KOPT-K1 (cell line): Measurements from ENCODE around the gene EBLN2.

Source experiments
- H3K27ac ChIP-seq: fragments of 200-600 bp; sonication (generic); 2 replicates; pipeline ENCODE4 v1.5.1; 2016; ENCODE audit warnings: antibody characterized with exemption, mild to moderate bottlenecking, low read depth, low read length; ENCODE audit not compliant: poor library complexity, severe bottlenecking
- H3K36me3 ChIP-seq: fragments of 200-600 bp; sonication (generic); 2 replicates; pipeline ENCODE4 v1.5.1; 2017; ENCODE audit warnings: antibody characterized with exemption, mild to moderate bottlenecking, low read length, moderate library complexity; ENCODE audit not compliant: insufficient read depth
- H3K9me3 ChIP-seq: fragments of 200-600 bp; sonication (generic); 2 replicates; pipeline ENCODE4 v1.5.1; 2017; ENCODE audit warnings: antibody characterized with exemption, low read length, mild to moderate bottlenecking; ENCODE audit not compliant: insufficient read depth, poor library complexity, severe bottlenecking

Gene EBLN2

DNA sequence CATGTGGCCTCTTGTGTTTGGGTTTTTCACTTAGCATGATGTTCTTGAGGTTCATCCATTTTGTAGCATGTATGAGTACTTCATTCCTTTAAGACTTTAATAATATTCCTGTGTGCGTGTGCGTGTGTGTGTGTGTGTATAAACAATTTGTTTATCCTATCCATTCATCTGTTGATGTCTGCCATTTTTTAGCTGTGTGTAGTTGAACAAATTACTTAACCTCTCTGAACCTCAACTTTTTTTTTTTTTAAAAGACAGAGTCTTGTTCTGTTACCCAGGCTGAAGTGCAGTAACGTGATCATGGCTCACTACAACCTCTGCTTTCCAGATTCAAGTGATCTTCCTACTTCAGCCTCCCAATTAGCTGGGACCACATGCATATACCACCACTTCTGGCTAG, 47.3 kb downstream of the EBLN2 start:
- Histone ChIP-seq H3K27ac (no peak overlapping the region), H3K36me3 (no peaks in the 10 kb centered on the region), H3K9me3 (no peaks in the 10 kb centered on the region)

DNA sequence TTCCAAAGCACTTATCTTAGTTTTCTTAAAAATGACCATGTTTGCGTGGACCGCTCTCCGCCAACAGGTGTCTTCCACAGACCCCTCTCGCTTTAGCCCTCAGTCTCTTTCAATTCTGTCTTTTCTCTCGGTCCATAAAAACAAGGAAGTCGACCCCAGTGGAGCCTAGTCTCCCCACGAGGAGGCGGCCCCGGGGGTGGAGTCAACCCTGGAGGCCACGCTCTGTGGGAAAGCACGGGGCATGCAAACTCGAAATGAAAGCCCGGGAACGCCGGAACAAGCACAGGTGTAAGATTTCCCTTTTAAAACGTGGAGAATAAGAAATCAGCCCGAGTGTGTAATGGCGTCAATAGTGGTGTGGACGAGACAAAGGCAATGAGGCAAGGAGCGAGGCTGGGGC, 49.1 kb downstream of the EBLN2 start:
- Histone ChIP-seq H3K36me3 (no peaks in the 10 kb centered on the region), H3K9me3 (no peaks in the 10 kb centered on the region), H3K27ac (no peak overlapping the region)
